GM19043 (cell line): ENCODE results near the gene PADI1.

Experiments used
- ATAC-seq: cut with Tn5 transposase; IDR thresholded peaks from one replicate; pipeline ENCODE4 v1.9.1; 2021; ENCODE audit warnings: low read depth; ENCODE audit not compliant: unreplicated experiment

Gene PADI1

DNA sequence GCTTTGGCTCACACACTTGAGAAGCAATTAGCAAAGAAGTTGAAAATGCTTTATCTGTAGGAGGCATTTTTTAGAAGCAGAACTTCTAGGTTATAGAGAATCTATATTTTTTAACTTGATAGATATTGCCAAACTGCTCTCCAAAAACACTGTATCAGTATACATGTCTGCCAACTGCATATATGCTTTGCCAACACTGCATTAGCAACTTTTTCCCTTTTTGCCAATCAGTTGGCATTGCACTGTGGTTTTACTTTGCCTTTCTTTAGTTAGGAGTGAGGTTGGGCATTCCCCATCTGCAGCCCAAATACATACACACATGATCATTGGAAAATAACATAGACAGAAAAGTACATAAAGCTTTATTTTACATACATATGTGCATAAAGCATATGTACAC is 59.0 kb downstream of the PADI1 start:
- no peak for ATAC-seq

DNA sequence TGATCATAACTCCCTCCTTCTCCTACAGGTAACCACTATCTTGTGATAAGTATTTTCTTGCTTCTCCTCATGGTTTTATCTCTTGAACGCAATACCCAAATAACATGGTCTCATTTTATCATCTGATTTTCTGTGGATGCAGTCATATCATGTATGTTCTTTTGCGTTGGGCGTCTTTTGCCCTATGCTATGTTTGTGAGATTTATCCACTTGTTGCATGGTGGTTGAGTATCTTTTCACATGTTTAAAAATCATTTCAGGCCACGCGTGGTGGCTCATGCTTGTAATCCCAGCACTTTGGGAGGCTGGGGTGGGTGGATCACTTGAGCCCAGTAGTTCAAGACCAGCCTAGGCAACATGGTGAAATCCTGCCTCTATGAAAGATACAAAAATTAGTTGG is 59.5 kb downstream of the PADI1 start:
- no peak for ATAC-seq

- ATAC-seq: no peak
Observed at GRCh38 chr1:17265162-17265561, 60.2 kb downstream of the PADI1 start.

- ATAC-seq: no peak
Observed at GRCh38 chr1:17265950-17266349, 61.0 kb downstream of the PADI1 start.

DNA sequence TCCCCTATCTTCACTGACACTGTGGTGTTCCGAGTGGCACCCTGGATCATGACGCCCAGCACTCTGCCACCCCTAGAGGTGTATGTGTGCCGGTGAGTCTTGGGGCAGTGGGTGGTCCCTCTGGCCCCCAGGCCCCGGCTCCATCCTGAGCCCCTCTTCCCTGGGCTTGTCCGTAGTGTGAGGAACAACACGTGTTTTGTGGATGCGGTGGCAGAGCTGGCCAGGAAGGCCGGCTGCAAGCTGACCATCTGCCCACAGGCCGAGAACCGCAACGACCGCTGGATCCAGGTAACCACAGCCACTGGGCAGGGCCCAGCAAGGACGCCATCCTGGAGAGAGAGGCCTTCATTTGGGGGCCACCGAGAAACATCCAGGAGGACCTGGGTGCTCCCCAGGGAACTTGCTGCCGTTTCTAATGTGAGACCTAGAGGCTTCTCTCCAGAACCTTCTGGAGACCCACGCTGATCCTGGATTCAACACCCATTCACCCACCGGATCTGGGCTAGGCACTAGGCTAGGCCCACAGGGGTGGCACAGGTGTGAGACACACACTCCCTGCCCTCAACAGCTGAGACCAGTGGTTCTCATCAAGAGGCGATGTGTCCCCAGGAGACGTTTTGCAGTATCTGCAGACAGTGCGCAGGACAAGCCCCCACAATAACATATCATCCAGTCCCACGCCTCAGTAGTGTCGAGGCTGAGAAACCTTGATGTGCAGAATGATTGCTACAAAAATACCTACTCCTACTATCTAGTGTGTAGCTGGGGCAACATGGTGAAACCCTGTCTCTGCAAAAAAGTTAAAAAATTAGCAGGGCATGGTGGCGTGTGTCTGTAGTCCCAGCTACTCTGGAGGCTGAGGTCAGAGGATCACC is 66.2 kb downstream of the PADI1 start:
- no peak for ATAC-seq

GRCh38 chr1:17272066-17272465 is 67.1 kb downstream of the PADI1 start:
- no peak for ATAC-seq

- no peak for ATAC-seq
Observed at GRCh38 chr1:17272646-17273045, 67.7 kb downstream of the PADI1 start.

GRCh38 chr1:17273096-17273495 is 68.2 kb downstream of the PADI1 start:
- no peak for ATAC-seq

- ATAC-seq: no peak
Observed at GRCh38 chr1:17274186-17275170, 69.5 kb downstream of the PADI1 start.

GRCh38 chr1:17276568-17276967 is 71.6 kb downstream of the PADI1 start:
- ATAC-seq: no peak

DNA sequence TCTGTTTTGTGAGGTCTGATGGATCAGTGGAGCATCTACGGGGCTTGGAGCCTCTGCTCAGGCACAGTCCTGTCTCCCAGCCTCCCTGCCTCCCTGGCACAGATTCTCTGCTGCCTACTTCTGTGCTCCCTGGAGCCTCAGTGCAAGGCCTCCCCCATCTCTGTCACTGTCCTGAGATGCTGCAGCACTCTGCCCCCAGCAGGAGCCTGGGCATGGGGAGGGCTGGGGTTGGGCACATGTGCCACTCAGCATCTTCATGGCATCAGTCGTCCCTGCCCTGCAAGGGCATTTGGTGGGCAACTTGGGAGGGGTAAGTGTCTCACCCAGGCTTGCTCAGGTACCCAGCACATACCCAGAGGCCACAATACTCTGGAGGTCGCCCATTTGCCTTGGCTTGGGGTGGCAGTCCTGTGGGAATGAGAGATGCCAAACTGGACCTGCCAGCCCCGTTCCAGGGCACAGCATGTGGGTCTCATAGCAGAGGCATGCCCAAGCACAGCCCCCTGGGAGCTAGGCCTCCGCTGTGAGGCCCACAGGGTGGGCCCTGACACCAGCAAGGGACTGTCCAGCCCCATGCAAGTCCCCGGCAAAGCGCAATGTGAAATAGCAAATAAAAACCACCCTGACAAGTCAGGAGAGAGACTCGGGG is 72.7 kb downstream of the PADI1 start:
- no peak for ATAC-seq

DNA sequence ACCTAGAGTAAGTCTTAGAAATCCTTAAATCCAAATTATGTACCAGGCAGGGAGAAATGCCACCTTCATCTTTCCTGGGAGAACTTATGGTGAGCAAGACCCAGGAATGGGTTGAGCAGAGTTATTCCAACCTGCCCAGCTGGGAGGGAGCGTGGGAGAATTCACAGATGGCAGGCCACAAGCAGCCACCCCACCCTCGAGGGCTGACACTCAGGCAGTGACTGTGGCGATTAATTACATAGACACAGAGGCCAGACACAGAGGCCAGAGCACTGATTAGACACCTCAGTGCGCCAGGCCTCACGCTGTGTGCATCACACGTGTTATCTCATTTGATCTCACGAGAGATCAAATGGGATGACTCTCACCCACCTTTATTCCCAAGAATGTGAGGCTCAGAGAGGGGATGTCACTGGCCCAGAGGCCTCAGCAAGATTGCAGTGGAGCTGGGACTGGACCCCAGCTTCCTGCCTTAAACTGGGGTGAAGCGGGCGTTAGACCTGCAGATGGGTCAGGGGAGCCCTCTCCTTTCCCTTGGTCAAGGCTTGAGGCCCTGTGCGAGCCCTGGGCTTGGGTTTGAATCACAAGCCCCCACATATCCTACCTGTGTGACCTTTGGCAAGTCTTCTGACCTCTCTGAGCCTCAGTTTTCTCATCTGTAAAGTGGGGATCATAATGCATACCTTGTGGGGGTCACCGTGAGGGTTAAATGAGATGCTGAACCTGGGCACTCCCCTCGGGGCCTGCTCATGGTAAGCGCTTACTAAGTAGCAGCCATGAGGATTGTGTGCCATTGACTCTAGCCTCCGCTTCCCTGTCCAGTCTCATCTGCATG is 74.3 kb downstream of the PADI1 start:
- no peak for ATAC-seq

GRCh38 chr1:17280436-17280835 is 75.5 kb downstream of the PADI1 start:
- ATAC-seq: no peak

DNA sequence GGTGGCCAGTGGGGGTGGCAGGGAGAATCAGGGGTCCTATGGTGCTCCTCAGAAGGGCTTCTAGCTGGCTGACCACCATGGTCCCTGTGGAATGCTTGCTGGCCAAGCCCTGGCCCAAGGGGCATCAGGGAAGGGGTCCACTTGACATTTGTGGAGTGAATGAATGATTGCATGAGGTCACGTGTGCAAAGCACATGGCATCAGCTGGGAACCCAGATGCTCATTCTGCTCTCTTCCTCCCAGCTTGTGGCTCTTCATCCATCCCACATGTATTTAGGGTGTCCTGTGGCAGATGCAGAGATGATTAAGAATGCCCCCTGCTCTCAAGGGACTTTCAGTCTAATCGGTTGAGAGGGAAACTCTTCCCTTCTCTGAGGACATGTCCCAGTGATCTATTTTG is 76.0 kb downstream of the PADI1 start:
- ATAC-seq: no peak

- ATAC-seq: no peak
Observed at GRCh38 chr1:17281775-17282181, 76.8 kb downstream of the PADI1 start.

DNA sequence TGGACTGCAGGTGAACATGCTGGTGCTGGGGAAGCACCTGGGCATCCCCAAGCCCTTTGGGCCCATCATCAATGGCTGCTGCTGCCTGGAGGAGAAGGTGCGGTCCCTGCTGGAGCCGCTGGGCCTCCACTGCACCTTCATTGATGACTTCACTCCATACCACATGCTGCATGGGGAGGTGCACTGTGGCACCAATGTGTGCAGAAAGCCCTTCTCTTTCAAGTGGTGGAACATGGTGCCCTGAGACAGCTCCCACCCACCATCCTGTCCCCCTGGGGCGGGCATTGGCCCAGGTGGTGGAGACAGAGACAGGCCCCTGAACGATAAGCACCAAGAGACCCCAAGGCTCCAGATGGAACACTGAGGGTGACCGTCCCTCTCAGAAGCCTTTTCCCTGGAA is 77.9 kb downstream of the PADI1 start:
- ATAC-seq: no peak

- ATAC-seq: no peak
Observed at GRCh38 chr1:17286646-17287045, 81.7 kb downstream of the PADI1 start.

- no peak for ATAC-seq
Observed at GRCh38 chr1:17287130-17287776, 82.3 kb downstream of the PADI1 start.

GRCh38 chr1:17289721-17290120 is 84.8 kb downstream of the PADI1 start:
- ATAC-seq: no peak

DNA sequence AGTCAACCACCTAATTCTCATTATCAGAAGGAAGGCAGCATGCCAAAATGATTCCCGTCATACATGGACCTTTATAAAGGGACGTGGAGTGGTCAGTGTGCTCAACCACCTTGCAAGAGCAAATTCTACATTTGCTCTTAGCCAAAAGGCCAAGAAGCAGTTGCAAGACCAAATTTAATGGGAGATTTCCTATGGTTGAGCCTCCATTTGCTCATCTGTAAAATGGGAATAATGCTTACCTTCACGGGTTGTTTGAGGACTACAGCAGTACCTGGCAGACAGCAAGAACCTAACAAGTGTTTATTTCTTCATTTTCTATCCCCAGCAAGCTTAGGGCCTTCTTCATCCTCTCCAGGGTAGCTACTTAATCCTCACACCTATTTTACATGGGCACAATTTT is 85.6 kb downstream of the PADI1 start:
- ATAC-seq: no peak
